ENCODE results near the gene ASXL2. TPM values are rescaled to one million over a fixed set of nuclear protein-coding genes. Genes with fewer than 3 reads are reported as not detected.

Gene ASXL2
- total RNA-seq (2022) (35.7 and 41.1 TPM in 2 replicates), Bru-seq, nascent RNA (percentile 84 among the genes with signal in this experiment), BruChase-seq, experiment 1, labeled RNA remaining after a 2-hour chase (percentile 85 among the genes with signal in this experiment), BruChase-seq, experiment 2, labeled RNA remaining after a 6-hour chase (percentile 78 among the genes with signal in this experiment)
- long read RNA-seq, partial matches to known transcripts: 0 of 8 reads
- long read RNA-seq, other reads (novel, unspliced or antisense): 8 of 8 reads

- H3K4me1 ChIP-seq: peaks cover 6% of the 10 kb centered on the region
- no peaks in the 10 kb centered on the region for H3K27me3 ChIP-seq (replicated peaks; ENCODE audit: control insufficient read depth, insufficient read depth, low read length)
- peak within 1 kb of the TSS; percentile 99 for H3K27ac Mint-ChIP-seq (ENCODE audit: unreplicated experiment)
- ChIA-PET POLR2A (interaction anchor here (0.5 to 1.8 kb wide), 21 partner anchors 9 to 497 kb away, joined by 3 to 18 read pairs (median 4); partner anchors contain the start of genes HADHA, HADHB, KIF3C and RAB10), CTCF (interaction anchor here (0.7 to 1.7 kb wide), 11 partner anchors 25 to 1425 kb away, joined by 3 to 15 read pairs (median 4); partner anchors contain the start of gene RAB10)
- H3K36me3 Mint-ChIP-seq (ENCODE audit: insufficient read depth, unreplicated experiment): peaks cover 28% of the 10 kb centered on the region
- TF ChIP-seq CTCF (IDR thresholded peaks at IDR 0.05; ENCODE audit: insufficient read depth in 1 of 2, low read depth in 1 of 2, low read length in 1 of 2, severe bottlenecking in 1 of 2, unreplicated experiment in 1 of 2): no peak
- no peaks in the 10 kb centered on the region for H3K27me3 Mint-ChIP-seq (ENCODE audit: insufficient read depth, unreplicated experiment)
- peaks cover 30% of the 10 kb centered on the region for H3K4me1 Mint-ChIP-seq (ENCODE audit: low read depth, unreplicated experiment)
- H3K36me3 ChIP-seq (ENCODE audit: control insufficient read depth, insufficient read depth, low read length): no peaks in the 10 kb centered on the region
- DNase-seq: peak; percentile 98 to 99
- intact Hi-C loops (cut with micrococcal nuclease; ENCODE audit: unreplicated experiment): loop anchor here (1.0 to 10.0 kb wide), 4 partner anchors 26 to 466 kb away; partner anchors contain the start of genes ADGRF3, RAB10 and SELENOI
- no peaks in the 10 kb centered on the region for H3K9me3 ChIP-seq
- H3K4me3 Mint-ChIP-seq (ENCODE audit: unreplicated experiment): peak within 1 kb of the TSS; percentile 99
- H3K9me3 Mint-ChIP-seq (ENCODE audit: unreplicated experiment): no peaks in the 10 kb centered on the region
- TSS peak; percentile 96 for BruUV-seq (replicated peaks)
- H3K4me3 ChIP-seq (ENCODE audit: low read depth, low read length): peak within 1 kb of the TSS; percentile 65
Measured at GRCh38 chr2:25878361-25879132, at the start of gene ASXL2. TSS of gene ASXL2 (minus strand) at chr2:25878487. CDS start at chr2:25878222, 265 bp downstream.

DNA sequence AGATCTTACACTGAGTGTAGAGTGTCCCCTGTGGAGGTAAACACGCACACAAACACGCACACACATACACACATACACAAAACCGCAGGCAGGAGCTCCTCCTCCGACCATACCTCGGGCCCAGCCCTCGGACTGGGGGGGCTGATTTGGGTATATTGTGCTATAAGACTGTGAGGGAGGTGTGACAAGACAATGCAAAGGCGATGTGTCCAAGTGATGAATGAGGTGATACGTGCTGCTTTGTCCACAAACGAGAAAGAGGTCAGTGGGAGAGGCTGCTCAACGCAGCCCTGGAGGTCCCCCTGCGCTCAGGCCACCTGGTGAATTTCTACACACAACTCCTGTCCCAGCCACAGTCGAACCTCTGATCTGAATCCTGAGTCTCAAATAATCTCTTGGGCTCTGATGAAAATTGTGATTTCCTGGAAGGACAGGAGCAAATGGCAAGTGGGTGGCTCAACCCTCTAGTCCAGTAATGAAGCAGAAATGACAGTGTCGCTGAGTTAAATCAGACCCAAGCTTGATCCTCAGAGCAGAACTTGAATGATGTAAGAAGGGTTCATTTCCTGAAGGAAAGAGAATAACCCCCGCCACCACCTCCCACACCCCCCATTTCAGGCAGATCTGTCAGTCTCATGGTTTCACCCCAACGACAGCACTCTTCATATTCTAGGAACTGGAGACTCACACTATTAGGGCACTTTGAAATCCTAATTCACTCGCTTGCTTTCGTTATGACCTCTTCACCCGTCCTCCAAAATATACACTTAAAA is 48.9 kb upstream of the ASXL2 start:
- Histone ChIP-seq H3K27me3 (replicated peaks; ENCODE audit: control insufficient read depth, insufficient read depth, low read length) (no peaks in the 10 kb centered on the region), H3K36me3 (ENCODE audit: control insufficient read depth, insufficient read depth, low read length) (no peaks in the 10 kb centered on the region), H3K9me3 (no peaks in the 10 kb centered on the region), H3K4me3 (ENCODE audit: low read depth, low read length) (no peak overlapping the region), H3K4me1 (no peaks in the 10 kb centered on the region)
- Mint-ChIP-seq H3K27me3 (ENCODE audit: insufficient read depth, unreplicated experiment) (no peaks in the 10 kb centered on the region), H3K9me3 (ENCODE audit: unreplicated experiment) (no peaks in the 10 kb centered on the region), H3K36me3 (ENCODE audit: insufficient read depth, unreplicated experiment) (peaks cover 6% of the 10 kb centered on the region), H3K4me3 (ENCODE audit: unreplicated experiment) (no peak overlapping the region), H3K27ac (ENCODE audit: unreplicated experiment) (no peak overlapping the region), H3K4me1 (ENCODE audit: low read depth, unreplicated experiment) (no peaks in the 10 kb centered on the region)
- POLR2A ChIA-PET: no interaction called here
- DNase-seq: no peak
- intact Hi-C loops (cut with micrococcal nuclease; ENCODE audit: unreplicated experiment): no loop called here
- CTCF ChIA-PET: no interaction called here
- no TSS peak for BruUV-seq (replicated peaks)
- no peak for TF ChIP-seq CTCF (IDR thresholded peaks at IDR 0.05; ENCODE audit: insufficient read depth in 1 of 2, low read depth in 1 of 2, low read length in 1 of 2, severe bottlenecking in 1 of 2, unreplicated experiment in 1 of 2)

DNA sequence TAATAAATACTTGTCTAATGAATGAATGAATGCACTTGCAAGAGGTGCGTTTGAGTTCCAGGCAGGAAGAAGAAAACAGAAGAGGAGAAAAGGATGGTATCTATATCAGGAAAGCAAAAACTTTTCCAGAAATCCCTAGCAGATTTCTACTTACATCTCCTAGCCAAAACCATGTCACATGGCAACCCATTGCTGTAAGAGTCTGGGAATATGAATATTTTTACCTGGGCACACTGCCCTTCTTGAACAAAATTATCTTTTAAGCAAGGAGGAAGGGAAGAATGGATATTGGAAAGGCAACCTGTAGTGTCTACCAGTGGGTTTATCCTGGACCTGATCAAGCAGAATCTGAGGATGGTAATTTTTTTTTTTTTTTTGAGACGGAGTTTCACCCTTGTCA is 44.2 kb upstream of the ASXL2 start:
- CTCF ChIA-PET: no interaction called here
- intact Hi-C loops (cut with micrococcal nuclease; ENCODE audit: unreplicated experiment): no loop called here
- Histone ChIP-seq H3K4me3 (ENCODE audit: low read depth, low read length) (no peak overlapping the region), H3K9me3 (no peaks in the 10 kb centered on the region), H3K4me1 (no peaks in the 10 kb centered on the region), H3K27me3 (replicated peaks; ENCODE audit: control insufficient read depth, insufficient read depth, low read length) (no peaks in the 10 kb centered on the region), H3K36me3 (ENCODE audit: control insufficient read depth, insufficient read depth, low read length) (no peaks in the 10 kb centered on the region)
- Mint-ChIP-seq H3K4me1 (ENCODE audit: low read depth, unreplicated experiment) (no peaks in the 10 kb centered on the region), H3K4me3 (ENCODE audit: unreplicated experiment) (no peak overlapping the region), H3K27ac (ENCODE audit: unreplicated experiment) (no peak overlapping the region), H3K27me3 (ENCODE audit: insufficient read depth, unreplicated experiment) (no peaks in the 10 kb centered on the region), H3K9me3 (ENCODE audit: unreplicated experiment) (no peaks in the 10 kb centered on the region), H3K36me3 (ENCODE audit: insufficient read depth, unreplicated experiment) (no peaks in the 10 kb centered on the region)
- TF ChIP-seq CTCF (IDR thresholded peaks at IDR 0.05; ENCODE audit: insufficient read depth in 1 of 2, low read depth in 1 of 2, low read length in 1 of 2, severe bottlenecking in 1 of 2, unreplicated experiment in 1 of 2): no peak
- DNase-seq: no peak
- POLR2A ChIA-PET: no interaction called here
- no TSS peak for BruUV-seq (replicated peaks)
